Ascending aorta (tissue), 2 donors: ENCODE measurements around the gene CAMTA1. TPM values are rescaled to one million over a fixed set of nuclear protein-coding genes. Genes with fewer than 3 reads are reported as not detected.

Source experiments
- DNase-seq, 2 donors: peaks; one replicate each; pipeline ENCODE4 v3.0.0-alpha.2; 2019; ENCODE audit warnings: low spot score in 2 of 2
- H3K27ac ChIP-seq, 2 donors: fragments of 200-600 bp; sonication (generic); one replicate each; pipeline ENCODE4 v1.5.1; 2016 to 2017; ENCODE audit warnings: mild to moderate bottlenecking in 1 of 2
- H3K27me3 ChIP-seq: fragments of 200-600 bp; sonication (generic); one replicate; pipeline ENCODE4 v1.5.1; 2017
- H3K36me3 ChIP-seq, 2 donors: fragments of 200-600 bp; sonication (generic); one replicate each; pipeline ENCODE4 v1.5.1; 2016
- H3K4me1 ChIP-seq, 2 donors: fragments of 200-600 bp; sonication (generic); one replicate each; pipeline ENCODE4 v1.5.1; 2016 to 2017; ENCODE audit warnings: mild to moderate bottlenecking in 1 of 2
- H3K4me3 ChIP-seq, 2 donors: fragments of 200-600 bp; sonication (generic); one replicate each; pipeline ENCODE4 v1.5.1; 2016 to 2017; ENCODE audit warnings: mild to moderate bottlenecking in 1 of 2
- H3K9me3 ChIP-seq, 2 donors: fragments of 200-600 bp; sonication (generic); one replicate each; pipeline ENCODE4 v1.5.1; 2016
- CTCF ChIP-seq, 3 experiments: fragments of 200-600 bp in 2 of 3; fragments of 450-650 bp in 1 of 3; sonication (generic) in 2 of 3; IDR thresholded peaks; one replicate each; pipeline ENCODE4 v1.5.1; 2016 to 2019; ENCODE audit warnings: antibody characterized with exemption in 3 of 3, mild to moderate bottlenecking in 1 of 3, moderate library complexity in 1 of 3
- intact Hi-C: fragments of 100-400 bp; cut with DNase I; formaldehyde crosslinking; loops from one replicate; pipeline ENCODE4 v1.15.1; 2023
- total RNA-seq: library from RNA; depleted of rRNA; stranded (reverse); fragments of >200 nt; gene quantifications from one replicate; pipeline ENCODE4 v1.1.0, GENCODE V29; 2016

CAMTA1 gene
- total RNA-seq, 1 donor from 2014 or later: 53.3 TPM

- H3K4me3 ChIP-seq: no peak overlapping the region
- no peaks in the 10 kb centered on the region for H3K4me1 ChIP-seq
- intact Hi-C loops: no loop called here
- no peak for TF ChIP-seq CTCF (IDR thresholded peaks at IDR 0.05)
- H3K27me3 ChIP-seq: no peaks in the 10 kb centered on the region
- H3K9me3 ChIP-seq: no peaks in the 10 kb centered on the region
- no peak for DNase-seq
- no peaks in the 10 kb centered on the region for H3K36me3 ChIP-seq
- H3K27ac ChIP-seq: no peak overlapping the region
Measured at GRCh38 chr1:6905790-6906189, 120.5 kb downstream of the CAMTA1 start.

- H3K9me3 ChIP-seq: no peaks in the 10 kb centered on the region
- TF ChIP-seq CTCF (IDR thresholded peaks at IDR 0.05): no peak
- intact Hi-C loops: no loop called here
- no peaks in the 10 kb centered on the region for H3K36me3 ChIP-seq
- no peak overlapping the region for H3K4me3 ChIP-seq
- H3K27ac ChIP-seq: no peak overlapping the region
- no peak for DNase-seq
- H3K27me3 ChIP-seq: no peaks in the 10 kb centered on the region
- H3K4me1 ChIP-seq: no peaks in the 10 kb centered on the region
Measured at GRCh38 chr1:6906783-6907182, 121.5 kb downstream of the CAMTA1 start.

GRCh38 chr1:6907201-6907600, 121.9 kb downstream of the CAMTA1 start:
- intact Hi-C loops: no loop called here
- no peak overlapping the region for H3K4me3 ChIP-seq
- H3K27ac ChIP-seq: no peak overlapping the region
- H3K9me3 ChIP-seq: no peaks in the 10 kb centered on the region
- no peak for TF ChIP-seq CTCF (IDR thresholded peaks at IDR 0.05)
- H3K36me3 ChIP-seq: no peaks in the 10 kb centered on the region
- no peak for DNase-seq
- H3K27me3 ChIP-seq: no peaks in the 10 kb centered on the region
- H3K4me1 ChIP-seq: no peaks in the 10 kb centered on the region

- intact Hi-C loops: no loop called here
- no peaks in the 10 kb centered on the region for H3K36me3 ChIP-seq
- no peaks in the 10 kb centered on the region for H3K9me3 ChIP-seq
- no peak overlapping the region for H3K4me3 ChIP-seq
- H3K27ac ChIP-seq: no peak overlapping the region
- H3K27me3 ChIP-seq: no peaks in the 10 kb centered on the region
- TF ChIP-seq CTCF (IDR thresholded peaks at IDR 0.05): no peak
- H3K4me1 ChIP-seq: no peaks in the 10 kb centered on the region
- no peak for DNase-seq
Measured at GRCh38 chr1:6907676-6908434, 122.6 kb downstream of the CAMTA1 start.

- no peak for DNase-seq
- Histone ChIP-seq H3K9me3 (no peaks in the 10 kb centered on the region), H3K4me1 (no peaks in the 10 kb centered on the region), H3K27me3 (no peaks in the 10 kb centered on the region), H3K4me3 (no peak overlapping the region), H3K27ac (no peak overlapping the region), H3K36me3 (no peaks in the 10 kb centered on the region)
- intact Hi-C loops: no loop called here
- no peak for TF ChIP-seq CTCF (IDR thresholded peaks at IDR 0.05)
Measured at GRCh38 chr1:6909401-6909800, 124.1 kb downstream of the CAMTA1 start.

GRCh38 chr1:6909857-6910256, 124.6 kb downstream of the CAMTA1 start:
- Histone ChIP-seq H3K36me3 (no peaks in the 10 kb centered on the region), H3K4me3 (no peak overlapping the region), H3K9me3 (no peaks in the 10 kb centered on the region), H3K27me3 (no peaks in the 10 kb centered on the region), H3K4me1 (no peaks in the 10 kb centered on the region), H3K27ac (no peak overlapping the region)
- no peak for DNase-seq
- TF ChIP-seq CTCF (IDR thresholded peaks at IDR 0.05): no peak
- intact Hi-C loops: no loop called here
